ENCODE measurements around the gene IPO4. TPM values are rescaled to one million over a fixed set of nuclear protein-coding genes. Genes with fewer than 3 reads are reported as not detected.

IPO4 gene
- total and polyA plus RNA-seq, 2 of the 4 experiments (the other 2 are of a cell fraction): 37.6 to 39.4 TPM

GRCh38 chr14:24213866-24214662 lies 25.4 kb upstream of the IPO4 start:
- Histone ChIP-seq H4K5ac (ENCODE audit: low read depth, low read length) (peak overlapping the region; percentile 99), H3K4me2 (ENCODE audit: low read depth, low read length) (peak overlapping the region; percentile 97), H3K56ac (ENCODE audit: extremely low read depth, insufficient read depth, low read length) (peak overlapping the region; percentile 82), H3K4me1 (ENCODE audit: control insufficient read depth, insufficient read depth, low read length) (peaks cover 2% of the 10 kb centered on the region), H2AFZ (replicated peaks; ENCODE audit: low read length, poor library complexity) (peak overlapping the region; percentile 98), H3K4ac (ENCODE audit: low read depth, low read length) (peak overlapping the region; percentile 98), H2AK9ac (replicated peaks; ENCODE audit: low read depth, low read length, poor library complexity) (peak overlapping the region; percentile 99), H4K20me1 (ENCODE audit: insufficient read depth, low read length) (no peaks in the 10 kb centered on the region), H3K9ac (ENCODE audit: low read depth, low read length) (peak overlapping the region; percentile 89), H4K8ac (ENCODE audit: low read depth in 2 of 2, low read length in 2 of 2) (peak overlapping the region; percentile 85 to 100), H3K27ac (ENCODE audit: insufficient read depth, low read length) (peak overlapping the region; percentile 81), H2AK5ac (ENCODE audit: low read depth, low read length) (peak overlapping the region; percentile 96), H2BK15ac (ENCODE audit: low read depth, low read length) (peak overlapping the region; percentile 78; the same call in 1 of the 3 replicates), H3K14ac (replicated peaks; ENCODE audit: low read depth, low read length) (peak overlapping the region; percentile 98), H2BK120ac (ENCODE audit: low read depth, low read length) (0 out of 2 replicates have a peak overlapping the region, but pooled peaks have one; percentile 50), H2BK20ac (ENCODE audit: low read depth, low read length) (0 out of 2 replicates have a peak overlapping the region, but pooled peaks have one; percentile 23), H3K23ac (ENCODE audit: low read depth, low read length) (peak overlapping the region; percentile 82; the same call in 1 of the 2 replicates), H3K18ac (ENCODE audit: low read depth, low read length) (no peak overlapping the region), H3K79me1 (ENCODE audit: low read depth in 1 of 2, low read length in 2 of 2) (peaks cover 24 to 68% of the 10 kb centered on the region in 2 experiments), H3K9me3 (ENCODE audit: control insufficient read depth, insufficient read depth, low read length) (no peaks in the 10 kb centered on the region), H3K4me3 (ENCODE audit: insufficient read depth, low read depth, low read length) (peak overlapping the region; percentile 79), H3K36me3 (ENCODE audit: control insufficient read depth, insufficient read depth, low read length) (peaks cover 26% of the 10 kb centered on the region), H2BK5ac (ENCODE audit: low read depth, low read length, poor library complexity, severe bottlenecking) (peak overlapping the region; percentile 90), H3K27me3 (ENCODE audit: control insufficient read depth, insufficient read depth, low read length) (no peaks in the 10 kb centered on the region), H3K9me1 (ENCODE audit: insufficient read depth, low read length) (peaks cover 16% of the 10 kb centered on the region; the same call in 1 of the 2 replicates), H4K91ac (ENCODE audit: insufficient read depth, low read depth, low read length) (peak overlapping the region; percentile 91)
- ChIA-PET CTCF (interaction anchor here (0.6 kb wide), 1 partner anchor 1051 kb away, joined by 3 read pairs; no protein-coding TSS in a partner anchor), POLR2A (ENCODE audit: unreplicated experiment) (no interaction called here)
- TF ChIP-seq RCOR1 (IDR thresholded peaks at IDR 0.05; ENCODE audit: insufficient replicate concordance, low read length) (no peak), POLR2A (IDR thresholded peaks at IDR 0.05; ENCODE audit: low read depth, low read length) (no peak), BHLHE40 (IDR thresholded peaks at IDR 0.05; ENCODE audit: low read depth, low read length) (no peak), MAFK (IDR thresholded peaks at IDR 0.05; ENCODE audit: low read depth, low read length) (no peak), MXI1 (IDR thresholded peaks at IDR 0.05; ENCODE audit: borderline replicate concordance, low read depth, low read length) (no peak), RAD21 (IDR thresholded peaks at IDR 0.05; ENCODE audit: low read length) (no peak), SMC3 (IDR thresholded peaks at IDR 0.05; ENCODE audit: low read depth, low read length) (no peak), CHD1 (IDR thresholded peaks at IDR 0.05; ENCODE audit: low read depth, low read length) (no peak), ELK1 (IDR thresholded peaks at IDR 0.05; ENCODE audit: borderline replicate concordance, low read depth, low read length) (no peak), MAZ (IDR thresholded peaks at IDR 0.05; ENCODE audit: borderline replicate concordance, low read depth, low read length) (no peak), FOS (IDR thresholded peaks at IDR 0.05; ENCODE audit: low read depth, low read length) (no peak), NFE2L2 (IDR thresholded peaks at IDR 0.05; ENCODE audit: low read depth, low read length) (no peak), CEBPB (IDR thresholded peaks at IDR 0.05; ENCODE audit: low read depth, low read length) (no peak)
- in situ Hi-C loops (cut with MboI; ENCODE audit: low sequenced_read_pairs): no loop called here
- BruUV-seq (replicated peaks): no TSS peak
- ATAC-seq (ENCODE audit: low read depth) (no peak), DNase-seq (no peak)
- WGBS, 2 experiments (ENCODE audit: extremely low coverage in 2 of 2, insufficient read length in 1 of 2): 90% methylated on average over 2 of the region's 7 CpGs; no CpG with 5 or more reads in 1 of the 2 experiments
- intact Hi-C loops (cut with micrococcal nuclease): loop anchor here (1.0 to 10.0 kb wide), 2 partner anchors 85 to 221 kb away; partner anchors contain the start of genes DHRS1 and NOP9
- dilution Hi-C loops (cut with HindIII; ENCODE audit: low sequenced_read_pairs, unreplicated experiment): no loop called here
